SK-N-MC (cell line): ENCODE measurements around the gene EIF2B4.

Experiments used
- EZH2 ChIP-seq: fragments of 200-600 bp; sonication (generic); IDR thresholded peaks from one replicate; pipeline ENCODE4 v1.6.1; 2017; ENCODE audit warnings: antibody characterized with exemption
- FOXP2 ChIP-seq: optimal IDR thresholded peaks from 2 replicates; pipeline ENCODE3; 2011; ENCODE audit warnings: mild to moderate bottlenecking, moderate library complexity; ENCODE audit not compliant: insufficient read depth; ENCODE audit errors: extremely low read length, control extremely low read depth
- POLR2AphosphoS5 ChIP-seq: IDR thresholded peaks from 2 replicates; pipeline ENCODE4 v1.6.1; 2012; ENCODE audit warnings: mild to moderate bottlenecking, low read depth, low read length, borderline replicate concordance

- TF ChIP-seq POLR2AphosphoS5 (no peak), EZH2 (no peak), FOXP2 (no peak)
These were observed 590 bp downstream of the EIF2B4 start for GRCh38 chr2:27369471-27370025.
